KMS-11 (cell line): ENCODE results near the gene MYF5.

Experiments used
- H2AFZ ChIP-seq: fragments of 200-600 bp; sonication (generic); 2 replicates; pipeline ENCODE4 v1.6.1; 2016; ENCODE audit warnings: antibody characterized with exemption, mixed run types, low read depth
- H3K27ac ChIP-seq: fragments of 200-600 bp; sonication (generic); 2 replicates; pipeline ENCODE4 v1.6.1; 2016; ENCODE audit warnings: mild to moderate bottlenecking, mixed run types
- H3K27me3 ChIP-seq: fragments of 200-600 bp; sonication (generic); 2 replicates; pipeline ENCODE4 v1.6.1; 2017; ENCODE audit warnings: mild to moderate bottlenecking, low read depth, mixed run types, moderate library complexity; ENCODE audit not compliant: insufficient read depth
- H3K36me3 ChIP-seq: fragments of 200-600 bp; sonication (generic); 2 replicates; pipeline ENCODE4 v1.6.1; 2017; ENCODE audit warnings: mild to moderate bottlenecking, mixed run types; ENCODE audit not compliant: insufficient read depth
- H3K4me1 ChIP-seq: fragments of 200-600 bp; sonication (generic); 2 replicates; pipeline ENCODE4 v1.6.1; 2016; ENCODE audit warnings: mild to moderate bottlenecking, low read depth, mixed run types; ENCODE audit not compliant: poor library complexity, severe bottlenecking
- H3K4me2 ChIP-seq: fragments of 200-600 bp; sonication (generic); 2 replicates; pipeline ENCODE4 v1.7.0; 2016; ENCODE audit warnings: mild to moderate bottlenecking, mixed run types
- H3K4me3 ChIP-seq: fragments of 200-600 bp; sonication (generic); IDR thresholded peaks from 2 replicates; pipeline ENCODE4 v1.6.1; 2017; ENCODE audit warnings: low read depth, low read length, mixed read lengths; ENCODE audit not compliant: insufficient read depth
- H3K79me2 ChIP-seq: fragments of 200-600 bp; sonication (generic); 2 replicates; pipeline ENCODE4 v1.6.1; 2016; ENCODE audit warnings: low read depth, mixed run types; ENCODE audit not compliant: insufficient read depth
- H3K9ac ChIP-seq: fragments of 200-600 bp; sonication (generic); 2 replicates; pipeline ENCODE4 v1.6.1; 2016; ENCODE audit warnings: mild to moderate bottlenecking, mixed run types
- H4K20me1 ChIP-seq: fragments of 200-600 bp; sonication (generic); 2 replicates; pipeline ENCODE4 v1.6.1; 2016; ENCODE audit warnings: mild to moderate bottlenecking, mixed run types; ENCODE audit not compliant: insufficient read depth
- TF ChIP-seq, protein P1 (sequence below): fragments of 200-600 bp; sonication (generic); conservative IDR thresholded peaks from 2 replicates; pipeline ENCODE4 v1.6.1; 2017; ENCODE audit warnings: low read depth, mild to moderate bottlenecking, antibody characterized with exemption, low read length, moderate library complexity, mixed read lengths

MYF5 gene

DNA sequence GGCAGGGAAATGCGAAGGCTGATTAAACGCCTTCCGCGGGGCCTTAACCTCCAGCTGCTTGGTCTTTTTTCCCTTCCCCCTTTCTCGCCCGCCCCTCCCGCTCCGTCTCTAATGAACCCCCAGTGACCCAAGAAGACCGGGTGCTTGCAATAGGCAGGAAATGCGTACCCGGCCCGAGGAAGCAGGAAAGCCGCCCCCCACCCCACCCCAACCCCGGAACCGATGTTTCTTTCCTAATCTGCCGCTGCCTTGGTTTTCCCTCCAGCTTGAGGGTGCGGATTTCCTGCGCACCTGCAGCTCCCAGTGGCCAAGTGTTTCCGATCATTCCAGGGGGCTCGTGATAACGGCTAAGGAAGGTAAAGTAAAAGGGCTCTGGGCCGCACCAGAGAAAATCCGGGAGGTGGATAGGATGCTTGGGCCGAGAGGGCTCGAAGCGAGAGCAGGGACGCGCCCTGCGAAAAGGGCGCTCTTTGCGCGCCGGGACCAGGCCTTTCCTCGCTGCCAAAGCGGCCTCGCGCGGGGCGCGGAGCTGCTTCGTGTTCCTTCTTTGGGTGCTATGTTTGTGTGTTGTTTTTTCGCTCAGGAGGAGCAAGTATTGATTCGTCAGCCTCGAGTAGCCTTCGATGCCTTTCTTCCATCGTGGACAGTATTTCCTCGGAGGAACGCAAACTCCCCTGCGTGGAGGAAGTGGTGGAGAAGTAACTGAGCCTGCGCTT is 8.3 kb upstream of the MYF5 start:
- TF ChIP-seq, protein P1, sequence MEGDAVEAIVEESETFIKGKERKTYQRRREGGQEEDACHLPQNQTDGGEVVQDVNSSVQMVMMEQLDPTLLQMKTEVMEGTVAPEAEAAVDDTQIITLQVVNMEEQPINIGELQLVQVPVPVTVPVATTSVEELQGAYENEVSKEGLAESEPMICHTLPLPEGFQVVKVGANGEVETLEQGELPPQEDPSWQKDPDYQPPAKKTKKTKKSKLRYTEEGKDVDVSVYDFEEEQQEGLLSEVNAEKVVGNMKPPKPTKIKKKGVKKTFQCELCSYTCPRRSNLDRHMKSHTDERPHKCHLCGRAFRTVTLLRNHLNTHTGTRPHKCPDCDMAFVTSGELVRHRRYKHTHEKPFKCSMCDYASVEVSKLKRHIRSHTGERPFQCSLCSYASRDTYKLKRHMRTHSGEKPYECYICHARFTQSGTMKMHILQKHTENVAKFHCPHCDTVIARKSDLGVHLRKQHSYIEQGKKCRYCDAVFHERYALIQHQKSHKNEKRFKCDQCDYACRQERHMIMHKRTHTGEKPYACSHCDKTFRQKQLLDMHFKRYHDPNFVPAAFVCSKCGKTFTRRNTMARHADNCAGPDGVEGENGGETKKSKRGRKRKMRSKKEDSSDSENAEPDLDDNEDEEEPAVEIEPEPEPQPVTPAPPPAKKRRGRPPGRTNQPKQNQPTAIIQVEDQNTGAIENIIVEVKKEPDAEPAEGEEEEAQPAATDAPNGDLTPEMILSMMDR = no peak
- H4K20me1 ChIP-seq = no peaks in the 10 kb centered on the region
- no peaks in the 10 kb centered on the region for H3K27me3 ChIP-seq
- H2AFZ ChIP-seq = no peak overlapping the region
- H3K4me3 ChIP-seq = no peak overlapping the region
- no peaks in the 10 kb centered on the region for H3K36me3 ChIP-seq
- H3K4me2 ChIP-seq = no peak overlapping the region
- no peaks in the 10 kb centered on the region for H3K79me2 ChIP-seq
- peaks cover 35% of the 10 kb centered on the region for H3K4me1 ChIP-seq
- H3K9ac ChIP-seq = no peak overlapping the region
- H3K27ac ChIP-seq = no peak overlapping the region

DNA sequence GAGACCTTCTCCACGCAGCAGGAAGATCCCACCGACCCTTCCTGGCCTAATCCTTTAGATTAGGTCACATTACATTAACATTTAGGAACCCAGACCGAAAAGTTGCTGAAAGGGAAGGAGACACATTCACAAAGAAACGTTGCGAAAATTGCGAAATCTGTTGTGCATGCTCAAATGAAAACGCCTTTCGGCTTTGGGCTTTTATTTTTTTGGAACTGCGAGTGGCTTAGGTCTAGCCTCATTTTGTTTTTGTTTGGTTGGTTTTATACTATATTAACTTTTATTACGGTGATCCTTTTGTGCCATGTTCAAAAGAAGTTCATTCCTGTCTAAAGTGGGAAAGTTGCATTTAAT is 7.8 kb upstream of the MYF5 start:
- H3K27ac ChIP-seq = no peak overlapping the region
- H3K27me3 ChIP-seq = no peaks in the 10 kb centered on the region
- peaks cover 30% of the 10 kb centered on the region for H3K4me1 ChIP-seq
- no peaks in the 10 kb centered on the region for H3K79me2 ChIP-seq
- H2AFZ ChIP-seq = no peak overlapping the region
- H4K20me1 ChIP-seq = no peaks in the 10 kb centered on the region
- H3K4me3 ChIP-seq = no peak overlapping the region
- TF ChIP-seq, protein P1 = no peak
- H3K36me3 ChIP-seq = no peaks in the 10 kb centered on the region
- no peak overlapping the region for H3K9ac ChIP-seq
- no peak overlapping the region for H3K4me2 ChIP-seq

DNA sequence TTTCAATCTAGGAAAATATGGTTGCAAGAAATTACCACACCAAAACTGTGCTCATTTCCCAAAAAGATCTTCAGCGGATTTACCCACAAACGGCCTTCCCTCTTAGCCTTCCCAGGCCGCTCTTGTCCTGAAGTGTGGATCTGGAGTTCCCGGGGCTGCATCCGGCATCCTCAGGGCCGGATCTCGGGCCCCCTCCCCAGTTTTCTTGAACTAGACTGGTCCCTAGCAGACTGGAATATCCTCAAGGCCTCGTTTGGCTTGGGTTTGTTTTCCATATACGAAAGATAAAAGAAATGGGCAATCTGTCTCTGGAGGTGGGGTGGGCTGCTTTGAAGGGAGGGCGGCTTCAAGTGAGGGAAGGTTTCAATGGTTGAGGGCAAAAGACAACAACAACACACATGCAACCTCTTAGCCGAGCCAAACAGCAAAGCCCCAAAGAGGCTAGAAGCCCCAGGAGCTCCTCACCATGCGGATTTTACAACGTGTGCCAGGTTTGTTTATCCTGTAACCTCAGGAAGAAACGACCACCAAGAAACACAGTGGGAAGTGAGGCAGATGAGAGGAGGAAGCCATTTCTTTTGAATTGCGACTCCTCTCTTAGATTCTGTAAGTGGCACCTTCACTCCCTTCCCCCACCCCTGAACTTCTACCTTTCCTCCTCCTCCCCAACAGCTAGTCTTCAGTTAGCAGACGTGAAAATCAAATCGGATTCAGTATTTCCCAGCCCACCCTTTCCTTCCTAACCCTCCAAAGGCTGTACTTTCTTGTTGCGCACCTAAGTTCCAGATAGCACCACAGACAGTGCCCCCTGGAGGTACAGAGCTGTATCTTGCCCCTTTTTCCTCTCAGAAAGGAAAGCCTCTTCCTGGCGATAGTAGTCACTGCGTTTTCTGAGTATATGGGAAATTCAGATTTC is 6.6 kb upstream of the MYF5 start:
- TF ChIP-seq, protein P1 = peak; percentile 74
- Histone ChIP-seq H3K36me3 (no peaks in the 10 kb centered on the region), H4K20me1 (no peaks in the 10 kb centered on the region), H3K79me2 (no peaks in the 10 kb centered on the region), H3K27ac (no peak overlapping the region), H3K4me2 (no peak overlapping the region), H3K4me1 (peaks cover 19% of the 10 kb centered on the region), H2AFZ (no peak overlapping the region), H3K4me3 (no peak overlapping the region), H3K27me3 (no peaks in the 10 kb centered on the region), H3K9ac (no peak overlapping the region)

DNA sequence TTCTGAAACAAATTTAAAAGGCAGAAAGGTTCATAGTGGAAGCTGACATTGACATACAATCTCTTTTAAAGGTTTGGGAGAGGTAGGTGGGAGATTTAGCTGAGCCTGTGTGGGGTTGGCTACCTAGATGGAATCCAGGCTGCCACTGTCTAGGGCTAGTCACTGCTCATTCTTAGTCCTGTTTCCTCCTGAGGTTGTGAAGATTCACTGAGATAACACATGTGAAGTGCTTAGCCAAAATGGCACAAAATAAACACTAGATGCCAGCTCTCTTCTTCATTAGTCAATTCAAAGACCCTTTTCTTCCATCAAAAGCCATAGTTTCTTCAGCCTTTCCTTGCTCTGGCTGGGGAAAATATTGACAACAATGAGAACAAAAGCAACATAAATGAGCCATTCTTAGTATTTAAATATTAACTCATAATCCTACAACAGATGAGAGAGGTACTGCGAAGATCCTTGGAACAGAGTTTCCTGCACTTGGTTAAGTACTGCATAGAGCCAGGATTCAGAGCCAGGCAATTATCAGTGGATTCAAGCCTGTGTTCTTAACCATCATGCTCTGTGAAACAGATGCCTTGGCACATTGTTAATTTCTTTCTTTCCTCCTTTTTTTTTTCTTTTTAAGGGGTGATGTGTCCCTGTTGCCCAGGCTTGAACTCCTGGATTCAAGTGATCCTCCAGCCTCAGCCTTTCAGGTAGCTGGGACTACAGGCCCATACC is 5.8 kb upstream of the MYF5 start:
- H3K9ac ChIP-seq = no peak overlapping the region
- TF ChIP-seq, protein P1 = 0 out of 2 replicates have a peak, but pooled peaks have one; percentile 31
- no peak overlapping the region for H2AFZ ChIP-seq
- no peaks in the 10 kb centered on the region for H3K36me3 ChIP-seq
- H3K79me2 ChIP-seq = no peaks in the 10 kb centered on the region
- no peaks in the 10 kb centered on the region for H3K27me3 ChIP-seq
- no peak overlapping the region for H3K4me2 ChIP-seq
- H3K4me1 ChIP-seq = peaks cover 11% of the 10 kb centered on the region
- H3K27ac ChIP-seq = no peak overlapping the region
- no peaks in the 10 kb centered on the region for H4K20me1 ChIP-seq
- H3K4me3 ChIP-seq = no peak overlapping the region
